ENCODE data around the gene ACAP3.

GRCh38 chr1:1256956-1257871 is 50.5 kb downstream of the ACAP3 start:
- TF ChIP-seq CTCF (IDR thresholded peaks at IDR 0.05) (no peak), REST (IDR thresholded peaks at IDR 0.05; ENCODE audit: insufficient read depth in 1 of 2, low read depth in 2 of 2, low read length in 1 of 2) (no peak)

Data from Panc1 (cell line).